ENCODE measurements around the gene KCNQ4. TPM values are rescaled to one million over a fixed set of nuclear protein-coding genes. Genes with fewer than 3 reads are reported as not detected.

Gene KCNQ4
- total RNA-seq, result 1 to 10 TPM; 1.8 to 1.9 TPM

DNA sequence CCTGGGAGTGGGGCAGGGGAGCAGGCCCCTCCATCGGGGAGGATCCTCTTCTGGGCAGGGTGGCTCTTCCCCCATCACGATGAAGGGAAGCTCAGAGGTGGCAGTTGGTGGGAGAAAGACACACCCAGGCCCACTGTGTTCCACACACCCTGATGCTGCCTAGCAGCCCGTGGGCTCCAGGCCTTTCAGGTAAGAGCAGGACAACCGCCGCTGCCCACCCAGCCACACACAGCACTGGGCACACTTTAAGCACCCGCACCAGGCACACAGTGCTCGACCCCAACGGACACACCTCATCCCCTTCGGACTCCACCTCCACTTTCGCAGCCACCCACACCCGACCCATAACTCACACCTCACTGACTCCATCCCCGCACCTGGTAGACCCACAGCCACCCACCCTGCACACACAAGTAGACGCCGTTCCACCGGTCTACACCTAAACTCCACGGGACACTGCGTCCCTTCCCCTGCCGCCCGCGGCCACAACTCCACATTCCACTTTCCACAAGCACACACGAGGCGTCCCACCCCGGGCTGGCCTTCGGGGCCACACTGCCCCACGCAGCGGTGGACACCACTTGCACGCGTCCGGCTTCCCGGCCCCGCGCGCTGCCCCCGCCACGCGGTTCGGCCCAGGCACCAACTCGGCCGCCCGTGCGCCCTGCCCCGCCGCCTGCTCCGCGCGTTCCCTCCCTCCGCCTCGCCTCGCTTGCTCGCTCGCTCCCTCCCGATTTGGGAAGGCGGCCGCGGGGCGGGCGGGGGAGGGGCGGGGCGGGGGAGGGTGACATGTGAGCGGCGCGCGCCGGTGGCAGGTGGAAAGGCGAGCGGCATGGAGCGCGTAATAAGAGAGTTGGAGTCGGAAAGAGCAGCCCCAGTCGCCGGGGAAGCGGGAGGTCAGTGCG lies at the start of gene KCNQ4:
KCNQ4 (plus strand) TSS at position 787 of the 905 bp plus-strand sequence. CDS start 307 bp downstream, outside the sequence.
- peak within 1 kb of the TSS; percentile 43 for H3K4me3 ChIP-seq
- peaks cover 10% of the 10 kb centered on the region for H3K4me1 ChIP-seq
- H3K27me3 ChIP-seq, result no peaks in the 10 kb centered on the region
- TF ChIP-seq, protein P1, sequence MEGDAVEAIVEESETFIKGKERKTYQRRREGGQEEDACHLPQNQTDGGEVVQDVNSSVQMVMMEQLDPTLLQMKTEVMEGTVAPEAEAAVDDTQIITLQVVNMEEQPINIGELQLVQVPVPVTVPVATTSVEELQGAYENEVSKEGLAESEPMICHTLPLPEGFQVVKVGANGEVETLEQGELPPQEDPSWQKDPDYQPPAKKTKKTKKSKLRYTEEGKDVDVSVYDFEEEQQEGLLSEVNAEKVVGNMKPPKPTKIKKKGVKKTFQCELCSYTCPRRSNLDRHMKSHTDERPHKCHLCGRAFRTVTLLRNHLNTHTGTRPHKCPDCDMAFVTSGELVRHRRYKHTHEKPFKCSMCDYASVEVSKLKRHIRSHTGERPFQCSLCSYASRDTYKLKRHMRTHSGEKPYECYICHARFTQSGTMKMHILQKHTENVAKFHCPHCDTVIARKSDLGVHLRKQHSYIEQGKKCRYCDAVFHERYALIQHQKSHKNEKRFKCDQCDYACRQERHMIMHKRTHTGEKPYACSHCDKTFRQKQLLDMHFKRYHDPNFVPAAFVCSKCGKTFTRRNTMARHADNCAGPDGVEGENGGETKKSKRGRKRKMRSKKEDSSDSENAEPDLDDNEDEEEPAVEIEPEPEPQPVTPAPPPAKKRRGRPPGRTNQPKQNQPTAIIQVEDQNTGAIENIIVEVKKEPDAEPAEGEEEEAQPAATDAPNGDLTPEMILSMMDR (IDR thresholded peaks at IDR 0.05), result no peak
- H3K9ac ChIP-seq (ENCODE audit: low read depth in 2 of 2, low read length in 2 of 2), result peak within 1 kb of the TSS; percentile 61 to 76
- no peaks in the 10 kb centered on the region for H3K36me3 ChIP-seq
- DNase-seq, result peak; percentile 73
- H3K9me3 ChIP-seq, result no peaks in the 10 kb centered on the region
- H3K27ac ChIP-seq, result peak within 1 kb of the TSS; percentile 27
- intact Hi-C loops (cut with DNase I), result no loop called here

DNA sequence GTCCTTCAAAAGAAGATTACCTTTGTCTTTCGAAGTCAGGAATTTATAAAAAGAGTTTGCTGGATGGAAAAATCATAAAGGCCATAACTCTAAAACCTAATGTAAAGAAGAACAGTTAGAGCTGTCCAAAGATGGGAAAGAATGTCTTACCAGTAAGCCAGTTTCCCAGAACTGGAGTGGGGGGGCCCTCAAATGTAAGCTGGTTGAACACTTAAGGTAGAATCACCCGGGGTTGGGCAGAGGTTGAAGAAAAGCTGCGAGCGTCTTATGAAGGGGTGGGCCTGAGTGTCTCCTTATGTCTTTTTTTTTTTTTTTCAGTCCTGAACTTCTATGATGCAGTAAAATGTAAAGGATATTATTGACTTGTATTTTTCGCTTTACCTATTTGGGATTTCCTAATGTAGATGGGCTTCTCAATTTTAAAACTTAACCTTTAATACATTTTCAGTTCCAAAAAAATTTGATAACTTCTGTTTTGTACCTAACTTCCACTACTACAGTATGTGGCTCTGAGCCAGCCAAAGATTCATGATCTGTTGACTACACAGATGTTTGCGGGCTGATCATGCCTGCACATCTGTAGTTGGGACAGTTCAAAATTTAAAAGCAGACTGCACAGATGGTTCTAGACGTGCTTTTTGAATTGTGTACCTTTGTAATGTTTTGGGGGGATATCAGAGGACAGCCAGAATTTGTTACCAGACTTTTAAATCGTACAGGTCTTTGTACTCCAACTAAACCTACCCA lies 48.5 kb upstream of the KCNQ4 start:
- no peaks in the 10 kb centered on the region for H3K27me3 ChIP-seq
- no peak overlapping the region for H3K4me3 ChIP-seq
- H3K4me1 ChIP-seq, result no peaks in the 10 kb centered on the region
- H3K9me3 ChIP-seq, result no peaks in the 10 kb centered on the region
- no peak overlapping the region for H3K9ac ChIP-seq (ENCODE audit: low read depth in 2 of 2, low read length in 2 of 2)
- DNase-seq, result no peak
- no peak overlapping the region for H3K27ac ChIP-seq
- intact Hi-C loops (cut with DNase I), result no loop called here
- no peaks in the 10 kb centered on the region for H3K36me3 ChIP-seq
- TF ChIP-seq, protein P1 (IDR thresholded peaks at IDR 0.05), result no peak

DNA sequence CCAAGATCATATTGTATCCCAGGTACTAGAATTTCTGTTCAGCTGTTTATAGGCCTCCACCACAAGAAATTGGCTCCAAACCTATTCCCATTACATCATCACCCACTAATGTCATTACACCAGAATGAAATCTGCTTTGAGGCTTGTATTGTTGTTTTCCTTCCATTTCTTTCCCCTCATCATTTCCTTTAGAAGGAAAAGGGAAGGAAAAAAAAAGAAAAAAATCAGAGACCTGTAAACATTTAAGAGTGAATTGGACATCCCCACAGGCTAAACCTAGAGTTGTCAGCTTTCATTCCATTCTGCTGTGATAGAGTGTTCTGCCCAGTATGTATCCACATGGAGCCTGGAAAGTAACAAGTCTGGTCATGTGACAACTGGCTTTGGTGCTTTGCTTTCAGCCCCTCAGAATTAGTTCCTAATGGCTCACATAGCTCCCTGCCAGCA lies 47.5 kb upstream of the KCNQ4 start:
- no peaks in the 10 kb centered on the region for H3K4me1 ChIP-seq
- H3K27ac ChIP-seq, result no peak overlapping the region
- no peaks in the 10 kb centered on the region for H3K36me3 ChIP-seq
- TF ChIP-seq, protein P1 (IDR thresholded peaks at IDR 0.05), result no peak
- H3K27me3 ChIP-seq, result no peaks in the 10 kb centered on the region
- H3K9me3 ChIP-seq, result no peaks in the 10 kb centered on the region
- no peak overlapping the region for H3K4me3 ChIP-seq
- H3K9ac ChIP-seq (ENCODE audit: low read depth in 2 of 2, low read length in 2 of 2), result no peak overlapping the region
- DNase-seq, result no peak
- intact Hi-C loops (cut with DNase I), result no loop called here

DNA sequence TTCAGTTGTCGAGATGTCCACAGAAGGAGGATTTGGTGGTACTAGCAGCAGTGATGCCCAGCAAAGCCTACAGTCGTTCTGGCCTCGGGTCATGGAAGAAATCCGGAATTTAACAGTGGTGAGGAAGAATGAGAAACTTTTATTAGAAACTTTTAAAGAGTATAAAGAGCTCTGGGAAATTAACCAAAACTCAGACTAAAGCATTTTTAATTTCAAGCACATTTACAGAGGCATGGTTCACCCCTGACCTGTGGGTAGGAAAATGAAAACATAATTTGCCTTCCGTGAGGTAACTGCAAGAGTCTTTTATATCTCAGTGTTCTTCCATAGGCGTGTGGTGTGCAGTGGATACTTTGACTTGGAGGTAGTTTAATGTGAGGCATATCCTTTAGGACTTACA lies 44.8 kb upstream of the KCNQ4 start:
- no peak overlapping the region for H3K4me3 ChIP-seq
- no peak overlapping the region for H3K27ac ChIP-seq
- H3K9me3 ChIP-seq, result no peaks in the 10 kb centered on the region
- no peaks in the 10 kb centered on the region for H3K36me3 ChIP-seq
- TF ChIP-seq, protein P1 (IDR thresholded peaks at IDR 0.05), result no peak
- no peak overlapping the region for H3K9ac ChIP-seq (ENCODE audit: low read depth in 2 of 2, low read length in 2 of 2)
- no peak for DNase-seq
- intact Hi-C loops (cut with DNase I), result no loop called here
- H3K4me1 ChIP-seq, result no peaks in the 10 kb centered on the region
- H3K27me3 ChIP-seq, result no peaks in the 10 kb centered on the region

DNA sequence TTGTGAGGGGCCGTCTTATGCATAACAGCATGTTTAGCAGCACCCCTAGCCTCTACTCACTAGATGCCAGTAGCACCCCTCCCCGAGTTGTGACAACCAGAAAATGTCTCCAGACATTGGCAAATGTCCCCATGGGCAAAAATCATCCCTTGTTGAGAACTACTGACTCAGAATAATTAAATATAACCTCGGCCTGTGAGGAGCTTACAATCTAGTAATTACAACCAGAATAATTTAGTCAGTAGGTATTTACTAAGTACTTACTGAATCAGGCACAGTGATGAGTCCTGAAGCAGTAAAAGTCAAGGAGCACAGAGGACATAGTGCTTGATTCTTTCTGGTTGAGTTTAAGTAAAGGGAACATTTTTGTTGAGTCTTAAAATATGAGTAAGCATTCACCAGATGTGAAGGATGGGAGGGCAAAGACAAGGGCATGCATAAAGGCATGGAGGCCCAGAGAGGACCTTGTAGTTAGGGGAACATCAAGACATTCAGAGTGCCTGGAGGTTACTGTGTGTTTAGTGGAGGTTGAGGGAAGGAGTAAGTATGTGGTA lies 44.1 kb upstream of the KCNQ4 start:
- Histone ChIP-seq H3K36me3 (no peaks in the 10 kb centered on the region), H3K27ac (no peak overlapping the region), H3K4me3 (no peak overlapping the region), H3K9me3 (no peaks in the 10 kb centered on the region), H3K4me1 (no peaks in the 10 kb centered on the region), H3K9ac (ENCODE audit: low read depth in 2 of 2, low read length in 2 of 2) (no peak overlapping the region), H3K27me3 (no peaks in the 10 kb centered on the region)
- intact Hi-C loops (cut with DNase I), result no loop called here
- TF ChIP-seq, protein P1 (IDR thresholded peaks at IDR 0.05), result no peak
- no peak for DNase-seq

Measured in colonic mucosa (tissue), 4 donors.